Testis (tissue), 5 donors: ENCODE measurements around the gene MCM10. TPM values are rescaled to one million over a fixed set of nuclear protein-coding genes. Genes with fewer than 3 reads are reported as not detected.

ENCODE experiments used
- DNase-seq: peaks from one replicate; pipeline ENCODE4 v3.0.0-alpha.2; 2019
- H3K27ac ChIP-seq, 2 donors: fragments of 200-600 bp; sonication (generic); one replicate each; pipeline ENCODE4 v1.5.1; 2019
- H3K27me3 ChIP-seq: fragments of 200-600 bp; sonication (generic); one replicate; pipeline ENCODE4 v1.5.1; 2019
- H3K36me3 ChIP-seq: fragments of 200-600 bp; sonication (generic); one replicate; pipeline ENCODE4 v1.5.1; 2017; ENCODE audit warnings: low read depth; ENCODE audit errors: missing control alignments
- H3K4me1 ChIP-seq: fragments of 200-600 bp; sonication (generic); one replicate; pipeline ENCODE4 v1.5.1; 2019
- H3K4me3 ChIP-seq, 2 donors: fragments of 200-600 bp; sonication (generic); one replicate each; pipeline ENCODE4 v1.5.1; 2017 to 2019
- H3K9me3 ChIP-seq: fragments of 200-600 bp; sonication (generic); one replicate; pipeline ENCODE4 v1.5.1; 2017
- CTCF ChIP-seq, 3 experiments: fragments of 450-650 bp in 2 of 3; fragments of 200-600 bp in 1 of 3; sonication (generic) in 1 of 3; IDR thresholded peaks; one replicate each; pipeline ENCODE4 v1.5.1; 2016 to 2019; ENCODE audit warnings: antibody characterized with exemption in 3 of 3, mild to moderate bottlenecking in 2 of 3, moderate library complexity in 1 of 3
- POLR2A ChIP-seq: fragments of 450-650 bp; IDR thresholded peaks from one replicate; pipeline ENCODE4 v1.6.1; 2017; ENCODE audit warnings: antibody characterized with exemption, mild to moderate bottlenecking, moderate library complexity
- WGBS, 2 donors: methylation state at CpG; one replicate each; pipeline ENCODE4 v1.1.5; 2018; 5-methylcytosine and 5-hydroxymethylcytosine counted together
- intact Hi-C: fragments of 100-400 bp; cut with DNase I; formaldehyde crosslinking; loops from one replicate; pipeline ENCODE4 v1.15.1; 2023; ENCODE audit warnings: low total_unique reads
- long read RNA-seq, 2 donors: transcript quantifications; one replicate each; lab custom pipeline, GENCODE V29; 2026
- polyA plus RNA-seq: library from polyadenylated mRNA; stranded (reverse); fragments of 350-450 nt; fragmentation: Illumina TruSeq; extraction: RNeasy Lipid Tissue Mini Kit (QIAGEN cat#74804); gene quantifications from one replicate; pipeline ENCODE4 v1.2.3, GENCODE V29; 2014; ENCODE audit warnings: low read depth, low replicate concordance; ENCODE audit not compliant: insufficient read depth
- total RNA-seq, 2 donors: library from RNA; depleted of rRNA; stranded (reverse); fragments of >200 nt; gene quantifications; one replicate each; pipeline ENCODE4 v1.2.3, GENCODE V29; 2016

Gene MCM10
- total RNA-seq: 1 to 10 TPM; 2.0 to 5.3 TPM
- 2.1 TPM for polyA plus RNA-seq
- long read RNA-seq, donor 1, full-length matches to known transcripts: 1 of 1 reads
- long read RNA-seq, donor 1, partial matches to known transcripts: 0 of 1 reads
- long read RNA-seq, donor 1, other reads (novel, unspliced or antisense): 0 of 1 reads
- long read RNA-seq, donor 2, full-length matches to known transcripts: 2 of 2 reads
- long read RNA-seq, donor 2, partial matches to known transcripts: 0 of 2 reads
- long read RNA-seq, donor 2, other reads (novel, unspliced or antisense): 0 of 2 reads

- DNase-seq: peak; percentile 99
- Histone ChIP-seq H3K27ac (no peak within 1 kb of the TSS), H3K9me3 (no peaks in the 10 kb centered on the region), H3K4me1 (peaks cover 9% of the 10 kb centered on the region), H3K27me3 (no peaks in the 10 kb centered on the region), H3K4me3 (peak within 1 kb of the TSS; percentile 40 to 54), H3K36me3 (no peaks in the 10 kb centered on the region)
- TF ChIP-seq POLR2A (no peak), CTCF (IDR thresholded peaks at IDR 0.05) (peak; percentile 92 to 97 (median 96))
- 0 to 1% methylated on average over 19 to 41 of the region's 56 CpGs for WGBS, 2 donors
- intact Hi-C loops: loop anchor here (10.0 kb wide), 1 partner anchor 144 kb away; the partner anchor contains the start of gene PHYH
Measured at GRCh38 chr10:13160934-13161856, at the start of gene MCM10. TSS of gene MCM10 (plus strand) at chr10:13161558. CDS start at chr10:13164203, 2,645 bp downstream.

GRCh38 chr10:13113544-13113943, 47.8 kb upstream of the MCM10 start:
- H3K9me3 ChIP-seq: no peaks in the 10 kb centered on the region
- H3K36me3 ChIP-seq: no peaks in the 10 kb centered on the region
- intact Hi-C loops: no loop called here
- no peak overlapping the region for H3K4me3 ChIP-seq
- TF ChIP-seq CTCF (IDR thresholded peaks at IDR 0.05) (no peak), POLR2A (no peak)
- H3K27ac ChIP-seq: no peak overlapping the region
- no peaks in the 10 kb centered on the region for H3K27me3 ChIP-seq
- H3K4me1 ChIP-seq: peaks cover 16% of the 10 kb centered on the region
- 78 to 82% methylated on average over 6 of the region's 6 CpGs for WGBS, 2 donors
- no peak for DNase-seq

GRCh38 chr10:13115832-13116803, 45.2 kb upstream of the MCM10 start:
- Histone ChIP-seq H3K9me3 (no peaks in the 10 kb centered on the region), H3K27me3 (no peaks in the 10 kb centered on the region), H3K36me3 (no peaks in the 10 kb centered on the region), H3K4me1 (peaks cover 20% of the 10 kb centered on the region), H3K27ac (peak overlapping the region in 1 of 2 donors; percentile 38), H3K4me3 (no peak overlapping the region)
- no peak for TF ChIP-seq POLR2A
- no peak for DNase-seq
- 54 to 73% methylated on average over 12 of the region's 12 CpGs for WGBS, 2 donors
- intact Hi-C loops: no loop called here

GRCh38 chr10:13117841-13118783, 43.2 kb upstream of the MCM10 start:
- intact Hi-C loops: no loop called here
- WGBS, 2 donors: 71 to 77% methylated on average over 14 of the region's 14 CpGs
- no peak for TF ChIP-seq POLR2A
- TF ChIP-seq CTCF (IDR thresholded peaks at IDR 0.05): no peak
- Histone ChIP-seq H3K36me3 (no peaks in the 10 kb centered on the region), H3K4me3 (no peak overlapping the region), H3K9me3 (no peaks in the 10 kb centered on the region), H3K27me3 (no peaks in the 10 kb centered on the region), H3K27ac (peak overlapping the region in 1 of 2 donors; percentile 31), H3K4me1 (peaks cover 20% of the 10 kb centered on the region)
- no peak for DNase-seq
